NCI-H187 treated with DMSO at 0.1 percent for 48 hours (cell line): ENCODE data around the gene SYVN1.
"Not testable (repeated sequence)": the region's sequence is repeated elsewhere in the genome, so short reads cannot be mapped to it uniquely, and the experiment has no call there.

Source experiments
- DNase-seq: peaks from one replicate; lab custom pipeline; 2025; lab: John Stamatoyannopoulos, UW

SYVN1 gene

GRCh38 chr11:65134240-65134951 lies at the start of gene SYVN1:
Gene SYVN1, minus strand, starts transcription at chr11:65134519. Its CDS starts 918 bp downstream, at chr11:65133601.
- no peak for DNase-seq

- no peak for DNase-seq
These were observed 49.0 kb upstream of the SYVN1 start for GRCh38 chr11:65183201-65183891.

DNA sequence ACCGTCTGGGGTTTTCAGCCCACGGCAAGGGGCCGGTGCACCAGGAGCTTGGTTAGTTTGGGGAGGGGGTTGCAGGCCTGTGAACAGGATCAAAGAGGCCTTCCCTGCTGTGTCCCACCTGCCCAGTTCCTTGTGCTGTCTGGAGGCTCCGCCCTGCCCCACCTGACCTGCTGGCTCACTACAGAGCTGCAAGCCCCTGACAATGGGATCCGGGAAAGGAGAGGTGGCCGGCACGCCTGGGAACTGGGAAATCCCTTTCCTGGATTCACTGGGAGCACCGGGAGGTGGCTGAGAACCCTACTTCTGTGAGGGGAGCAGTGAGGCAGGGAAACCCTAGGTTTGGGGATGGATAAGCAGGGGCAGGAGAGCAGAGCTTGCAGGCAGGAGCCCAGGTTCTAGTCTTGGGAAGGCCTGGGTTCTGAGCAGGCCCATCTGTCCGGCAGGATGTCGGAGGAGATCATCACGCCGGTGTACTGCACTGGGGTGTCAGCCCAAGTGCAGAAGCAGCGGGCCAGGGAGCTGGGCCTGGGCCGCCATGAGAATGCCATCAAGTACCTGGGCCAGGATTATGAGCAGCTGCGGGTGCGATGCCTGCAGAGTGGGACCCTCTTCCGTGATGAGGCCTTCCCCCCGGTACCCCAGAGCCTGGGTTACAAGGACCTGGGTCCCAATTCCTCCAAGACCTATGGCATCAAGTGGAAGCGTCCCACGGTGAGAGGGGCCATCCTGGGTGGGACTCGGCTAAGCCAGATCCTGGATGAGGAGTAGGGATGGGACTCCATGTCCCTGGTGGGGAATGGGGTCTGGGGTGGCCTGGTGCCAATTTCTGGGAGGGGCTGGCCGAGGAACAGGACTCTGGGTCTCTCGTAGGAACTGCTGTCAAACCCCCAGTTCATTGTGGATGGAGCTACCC lies 48.2 kb upstream of the SYVN1 start:
- DNase-seq, result no peak

DNA sequence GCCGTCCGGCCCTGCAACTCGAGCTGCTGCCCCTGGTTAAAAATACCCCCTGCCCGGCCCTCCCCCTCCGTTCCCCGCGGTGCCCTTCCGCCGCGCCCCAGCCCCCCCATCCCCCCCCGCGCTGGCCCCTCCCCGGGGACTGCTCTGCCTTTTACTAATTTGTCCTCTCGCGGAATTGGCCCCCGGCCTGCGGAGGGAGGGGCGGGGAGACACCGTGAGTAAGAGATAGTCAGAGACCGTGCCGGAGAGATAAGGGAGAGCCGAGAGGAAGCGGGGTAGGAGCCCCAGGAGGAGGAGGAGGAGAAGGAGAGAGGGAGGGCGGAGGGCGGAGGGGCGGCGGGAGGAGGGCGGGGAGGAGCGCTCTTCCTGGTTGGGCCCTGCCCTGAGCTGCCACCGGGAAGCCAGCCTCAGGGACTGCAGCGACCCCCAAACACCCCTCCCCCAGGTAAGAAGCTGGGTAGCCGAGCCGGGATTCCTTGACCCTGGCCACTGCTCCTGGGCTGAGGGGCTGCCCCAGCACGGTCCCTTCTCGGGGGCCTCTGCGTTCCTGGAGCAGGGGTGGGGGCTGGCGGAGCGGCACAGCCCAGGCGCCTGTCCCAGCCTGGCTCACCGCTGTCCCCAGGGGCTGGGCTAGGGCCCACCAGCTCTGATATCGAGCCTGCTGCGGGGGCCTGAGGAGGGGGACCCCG lies 47.4 kb upstream of the SYVN1 start, which contains the start of gene CAPN1:
Gene CAPN1, plus strand, starts transcription at position 360 of the 689 bp plus-strand sequence. CDS start 774 bp downstream, outside the sequence.
- DNase-seq, result no peak

DNA sequence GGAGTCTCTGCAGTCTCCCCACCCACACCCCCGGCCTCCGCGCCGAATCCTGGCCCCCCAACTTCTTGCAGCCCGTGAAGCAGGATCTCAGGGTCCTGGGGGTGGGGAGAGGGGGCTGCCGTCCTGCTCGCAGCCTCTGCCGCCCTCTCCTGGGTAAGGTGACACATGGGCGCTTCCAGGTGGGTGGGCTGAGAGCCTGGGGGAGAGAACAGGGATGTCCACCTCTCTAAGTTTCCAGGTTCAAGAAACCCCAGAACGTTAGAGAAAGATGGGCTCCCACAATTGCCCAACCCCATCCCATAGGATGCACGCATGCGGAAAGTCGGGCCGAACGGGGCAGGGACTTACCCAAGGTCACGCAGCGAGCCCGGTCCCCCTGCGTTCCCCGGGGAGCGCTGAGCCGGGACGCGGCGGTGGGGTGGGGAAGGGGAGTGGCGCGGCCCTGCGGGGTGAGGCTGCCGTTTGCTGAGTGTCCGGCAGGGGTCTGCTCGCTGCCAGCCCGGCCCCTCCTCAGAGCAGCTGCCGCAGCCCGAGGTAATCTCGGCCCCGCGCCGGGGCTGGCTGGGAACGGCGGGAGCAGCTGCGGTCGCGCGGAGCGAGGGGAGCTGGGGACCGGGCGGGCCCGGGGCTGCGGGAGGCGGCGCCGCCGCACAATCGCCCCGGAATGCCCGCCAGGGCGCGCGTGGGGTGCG lies 46.7 kb upstream of the SYVN1 start:
- no peak for DNase-seq

DNA sequence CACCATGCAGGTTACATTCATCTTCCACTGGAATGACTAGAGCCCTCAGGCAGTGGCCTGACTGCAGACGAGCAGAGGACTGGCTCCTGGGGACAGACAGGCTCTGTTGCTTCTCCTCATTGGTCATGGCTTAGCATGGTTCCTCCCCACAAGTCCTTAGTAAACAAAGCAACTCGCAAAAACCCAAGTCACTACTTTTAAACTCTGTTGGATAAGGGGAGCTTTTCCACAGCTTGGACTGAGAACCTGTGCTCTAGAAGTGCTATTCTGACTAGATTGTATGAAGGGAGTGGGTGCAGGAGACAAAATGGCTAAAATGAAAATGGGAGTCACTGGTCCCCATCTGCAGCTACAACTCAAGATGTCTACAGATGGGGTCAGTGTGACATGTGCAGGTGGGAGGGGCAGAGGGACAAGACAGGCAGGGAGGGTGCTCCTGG lies 40.3 kb upstream of the SYVN1 start:
- DNase-seq, result not testable (repeated sequence)

GRCh38 chr11:65172600-65172999 lies 38.3 kb upstream of the SYVN1 start:
- no peak for DNase-seq

GRCh38 chr11:65170058-65170534 lies 35.8 kb upstream of the SYVN1 start, which contains the start of gene SPDYC:
Gene SPDYC, plus strand, starts transcription at chr11:65170233. Its CDS starts 1,125 bp downstream, at chr11:65171358.
- no peak for DNase-seq

GRCh38 chr11:65169164-65169641 lies 34.9 kb upstream of the SYVN1 start:
- DNase-seq, result no peak

DNA sequence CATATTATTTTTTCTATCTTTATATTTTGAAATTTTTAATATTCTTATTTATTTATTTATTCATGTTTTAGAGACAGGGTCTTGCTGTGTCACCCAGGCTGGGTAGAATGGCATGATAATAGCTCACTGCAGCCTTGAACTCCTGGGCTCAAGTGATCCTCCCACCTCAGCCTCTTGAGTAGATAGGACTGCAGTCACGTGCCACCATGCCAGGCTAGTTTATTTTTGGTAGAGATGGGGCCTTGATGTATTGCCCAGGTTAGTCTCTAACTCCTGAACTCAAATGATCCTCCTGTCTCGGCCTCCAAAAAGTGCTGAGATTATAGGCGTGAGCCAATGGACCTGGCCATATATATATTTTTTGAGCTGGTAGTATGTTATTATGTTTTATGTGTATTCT lies 33.3 kb upstream of the SYVN1 start:
- DNase-seq, result no peak

DNA sequence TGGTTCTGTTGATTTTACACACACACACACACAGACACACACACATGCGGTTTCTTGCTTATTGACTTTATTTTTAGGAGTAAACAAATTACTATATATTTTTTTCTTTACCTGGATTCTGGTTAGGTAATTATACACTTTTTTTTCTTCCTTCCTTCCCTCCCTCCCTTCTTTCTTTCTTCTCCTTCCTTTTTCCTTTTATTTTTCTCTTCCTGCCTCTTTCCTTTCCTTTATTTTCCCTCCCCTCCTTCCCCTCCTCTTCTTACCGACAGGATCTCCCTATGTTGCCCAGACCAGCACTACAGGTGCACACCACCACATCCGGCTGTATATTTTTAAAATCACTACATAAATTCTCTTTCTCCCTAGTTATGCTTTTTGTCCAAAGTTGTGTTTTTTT lies 32.6 kb upstream of the SYVN1 start:
- no peak for DNase-seq

DNA sequence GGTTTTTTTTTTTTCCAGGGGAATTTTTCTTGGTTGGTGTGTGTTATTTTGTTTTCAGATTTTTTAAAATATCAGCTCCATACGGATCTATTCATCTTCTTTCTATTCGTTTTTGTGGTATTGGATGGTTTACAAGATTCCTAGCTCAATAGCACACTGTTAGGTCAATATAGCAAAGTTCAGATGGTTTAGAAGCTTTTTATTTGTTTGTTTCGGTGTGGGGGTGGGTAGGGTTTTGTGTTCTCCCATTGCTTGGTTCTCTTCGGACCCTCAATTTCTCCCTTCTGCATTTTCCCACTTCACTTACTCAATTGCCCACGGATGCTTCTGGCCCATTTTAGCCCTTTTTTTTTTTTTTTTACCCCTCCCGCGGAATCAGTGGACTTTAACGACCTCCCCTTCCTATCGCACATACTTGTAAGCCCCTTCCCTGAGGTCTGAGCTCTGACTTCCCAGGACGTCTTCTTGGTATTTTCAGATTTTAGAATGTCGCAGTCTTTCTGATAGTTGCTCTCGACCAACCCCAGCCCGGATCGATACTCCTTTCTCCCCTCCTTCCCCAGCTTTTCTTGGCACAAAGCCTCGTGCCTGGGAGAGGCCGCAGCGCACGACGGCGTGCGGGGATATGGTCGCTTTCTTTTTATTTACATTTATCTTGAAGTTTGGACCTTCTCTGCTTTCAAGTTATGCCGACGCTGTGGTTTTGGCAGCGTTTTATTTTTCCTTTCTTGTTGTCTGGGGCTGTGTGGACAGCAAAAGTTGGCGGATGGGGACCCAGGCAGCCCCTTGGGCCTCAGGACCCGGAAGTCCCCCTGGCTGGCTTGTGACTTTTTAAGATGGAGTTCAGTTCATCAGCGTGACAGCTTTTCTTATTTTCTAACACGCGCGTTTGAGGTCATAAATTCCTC lies 31.3 kb upstream of the SYVN1 start:
- DNase-seq, result no peak

- DNase-seq, result no peak
These were observed 29.4 kb upstream of the SYVN1 start for GRCh38 chr11:65163684-65164083.

DNA sequence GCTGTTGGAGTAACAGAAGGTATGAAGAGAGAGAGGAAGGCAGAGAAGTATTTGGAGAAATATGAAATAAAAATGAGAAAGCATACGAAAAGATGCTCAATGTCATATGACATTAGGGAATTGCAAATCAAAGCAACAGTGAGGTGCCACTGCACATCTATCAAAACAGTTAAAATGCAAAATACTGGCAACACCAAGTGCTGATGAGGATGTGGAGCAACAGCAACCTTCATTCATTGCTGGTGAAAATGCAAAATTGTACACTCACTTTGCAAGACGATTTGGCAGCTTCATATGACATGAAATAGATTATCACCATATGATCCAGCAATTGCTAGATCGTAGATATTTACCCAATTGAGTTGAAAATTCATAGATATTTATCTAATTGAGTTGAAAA lies 26.3 kb upstream of the SYVN1 start:
- no peak for DNase-seq

DNA sequence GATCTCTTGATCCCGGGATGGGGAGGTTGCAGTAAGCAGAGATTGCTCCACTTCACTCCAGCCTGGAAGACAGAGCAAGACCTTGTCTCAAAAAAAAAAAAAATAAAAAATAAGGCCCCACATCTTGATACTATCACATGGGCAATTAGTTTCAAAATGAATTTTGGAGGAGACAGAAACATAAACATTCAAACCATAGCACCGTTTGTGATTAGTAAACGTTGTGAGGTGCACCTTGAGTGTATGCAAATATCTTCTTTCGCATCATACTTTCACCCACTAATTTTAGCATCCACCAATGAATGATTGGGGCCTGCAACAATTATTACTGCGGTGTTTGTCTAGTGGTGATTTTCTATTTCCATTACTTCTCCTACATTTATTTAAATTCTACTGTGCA lies 24.7 kb upstream of the SYVN1 start:
- no peak for DNase-seq

- DNase-seq, result no peak
These were observed 23.0 kb upstream of the SYVN1 start for GRCh38 chr11:65157336-65157735.

- DNase-seq, result no peak
These were observed 22.6 kb upstream of the SYVN1 start for GRCh38 chr11:65156926-65157325.

GRCh38 chr11:65156256-65156655 lies 21.9 kb upstream of the SYVN1 start:
- no peak for DNase-seq

- no peak for DNase-seq
These were observed 17.8 kb upstream of the SYVN1 start for GRCh38 chr11:65152122-65152521.
